Peyer's patch (tissue), 4 donors: ENCODE measurements around the gene NKD1.

Source experiments
- CTCF ChIP-seq, 6 experiments: fragments of 450-650 bp in 4 of 6; fragments of 200-600 bp in 2 of 6; sonication (generic) in 1 of 6; IDR thresholded peaks; one replicate each; pipeline ENCODE4 v1.5.1; 2017 to 2019; ENCODE audit warnings: antibody characterized with exemption in 6 of 6, mild to moderate bottlenecking in 3 of 6, moderate library complexity in 1 of 6
- POLR2A ChIP-seq, 2 donors: fragments of 450-650 bp; IDR thresholded peaks; one replicate each; pipeline ENCODE4 v1.5.1; 2017; ENCODE audit warnings: antibody characterized with exemption in 2 of 2, mild to moderate bottlenecking in 2 of 2, moderate library complexity in 2 of 2

- TF ChIP-seq CTCF (IDR thresholded peaks at IDR 0.05) (no peak), POLR2A (IDR thresholded peaks at IDR 0.05) (no peak)
These were observed 13.0 kb downstream of the NKD1 start for GRCh38 chr16:50560903-50561863.
